GM12878 (cell line): Measurements from ENCODE around the gene SUFU. TPM values are rescaled to one million over a fixed set of nuclear protein-coding genes. Genes with fewer than 3 reads are reported as not detected.

Experiments used
- ATAC-seq: fragments of 200-7000 bp; cut with Tn5 transposase; 3 replicates; pipeline ENCODE4 v1.9.1; 2020; ENCODE audit warnings: mild to moderate bottlenecking, moderate library complexity
- BruUV-seq: library from RNA; stranded (reverse); fragments of 400-500 nt; replicated peaks from 2 replicates; lab custom pipeline; 2021; lab: Mats Ljungman, UMichigan
- CTCF ChIA-PET: fragments of 300-600 bp; sonication (Branson Sonifier 250); formaldehyde crosslinking; extraction: SDS; loops from one replicate; lab custom pipeline; 2021; ENCODE audit warnings: inconsistent platforms; lab: Yijun Ruan, JAX
- POLR2A ChIA-PET: fragments of 350-600 bp; formaldehyde crosslinking; extraction: SDS; loops from one replicate; lab custom pipeline; 2021; ENCODE audit warnings: inconsistent platforms; lab: Charles Lee
- RAD21 ChIA-PET: fragments of 300-600 bp; sonication (Branson Sonifier 250); formaldehyde crosslinking; loops from one replicate; lab custom pipeline; 2023; ENCODE audit warnings: antibody characterized with exemption; ENCODE audit not compliant: unreplicated experiment; lab: Charles Lee
- SMC1A ChIA-PET: fragments of 300-600 bp; sonication (Branson Sonifier 250); formaldehyde crosslinking; loops from one replicate; lab custom pipeline; 2023; ENCODE audit not compliant: unreplicated experiment, uncharacterized antibody; lab: Charles Lee
- DNase-seq: peaks from one replicate; pipeline ENCODE4 v3.0.0-alpha.2; 2011; ENCODE audit warnings: low read depth, low spot score
- FAIRE-seq: peaks from 3 replicates; lab custom pipeline; 2011; peaks lifted over from hg19 to GRCh38; lab: Jason Lieb, UNC
- H2AFZ ChIP-seq: 2 replicates; pipeline ENCODE4 v1.6.0; 2011; ENCODE audit warnings: low read depth, low read length, control low read depth; ENCODE audit not compliant: control insufficient read depth
- H3K27ac ChIP-seq: 2 replicates; pipeline ENCODE4 v1.5.1; 2011; ENCODE audit warnings: control low read depth; ENCODE audit not compliant: control insufficient read depth, insufficient read depth
- H3K27me3 ChIP-seq, 2 experiments: replicated peaks in 1 of 2; 2 replicates each; pipeline versions ENCODE4 v1.6.0 to v1.6.1; 2011; ENCODE audit warnings: low read length in 1 of 2; ENCODE audit not compliant: control insufficient read depth in 2 of 2, insufficient read depth in 2 of 2
- H3K36me3 ChIP-seq, 2 experiments: 2 replicates each; pipeline ENCODE4 v1.5.1; 2011; ENCODE audit warnings: low read length in 1 of 2; ENCODE audit not compliant: control insufficient read depth in 2 of 2, insufficient read depth in 2 of 2
- H3K4me1 ChIP-seq: 2 replicates; pipeline ENCODE4 v1.6.1; 2011; ENCODE audit warnings: mild to moderate bottlenecking, low read length, moderate library complexity, mixed read lengths; ENCODE audit not compliant: control insufficient read depth, insufficient read depth
- H3K4me2 ChIP-seq: 2 replicates; pipeline ENCODE4 v1.6.0; 2011; ENCODE audit warnings: control low read depth; ENCODE audit not compliant: control insufficient read depth, insufficient read depth
- H3K4me3 ChIP-seq: fragments of 200-600 bp; sonication (generic); 2 replicates; pipeline ENCODE4 v1.5.1; 2016
- H3K79me2 ChIP-seq: 2 replicates; pipeline ENCODE4 v1.6.0; 2011; ENCODE audit warnings: low read length; ENCODE audit not compliant: control insufficient read depth, insufficient read depth
- H3K9ac ChIP-seq: 2 replicates; pipeline ENCODE4 v1.8.0; 2011; ENCODE audit warnings: low read length, control low read depth, mixed read lengths; ENCODE audit not compliant: control insufficient read depth, insufficient read depth
- H3K9me3 ChIP-seq: replicated peaks from 3 replicates; pipeline ENCODE4 v1.5.1; 2011; ENCODE audit warnings: mild to moderate bottlenecking, low read length; ENCODE audit not compliant: control insufficient read depth, insufficient read depth
- H4K20me1 ChIP-seq: 2 replicates; pipeline ENCODE4 v1.6.0; 2011; ENCODE audit not compliant: control insufficient read depth, insufficient read depth
- CUX1 ChIP-seq: IDR thresholded peaks from 2 replicates; pipeline ENCODE4 v1.6.1; 2012; ENCODE audit warnings: improper control_type of control experiment, low read depth, low read length; ENCODE audit not compliant: insufficient replicate concordance
- KLF5 ChIP-seq: fragments of 450-650 bp; IDR thresholded peaks from 2 replicates; pipeline ENCODE4 v1.6.1; 2014; ENCODE audit warnings: mild to moderate bottlenecking; ENCODE audit not compliant: partially characterized antibody
- RAD21 ChIP-seq: IDR thresholded peaks from 2 replicates; pipeline ENCODE4 v1.6.1; 2011; ENCODE audit warnings: mild to moderate bottlenecking, low read depth, low read length, moderate library complexity; ENCODE audit not compliant: insufficient read depth
- RBBP5 ChIP-seq: fragments of 200-600 bp; sonication (generic); conservative IDR thresholded peaks from 2 replicates; pipeline ENCODE4 v1.6.1; 2016
- ZBTB40 ChIP-seq: fragments of 450-650 bp; IDR thresholded peaks from 2 replicates; pipeline ENCODE4 v1.6.1; 2016; ENCODE audit warnings: mild to moderate bottlenecking, moderate library complexity, borderline replicate concordance
- ZNF274 ChIP-seq: IDR thresholded peaks from one replicate; pipeline ENCODE4 v1.8.0; 2011; ENCODE audit not compliant: insufficient read length, insufficient read depth
- WGBS: methylation state at CpG from one replicate; pipeline ENCODE4 v1.1.6; 2016; ENCODE audit warnings: low lambda C conversion rate; ENCODE audit not compliant: insufficient replicate concordance, insufficient coverage; ENCODE audit errors: missing lambda C conversion rate; 5-methylcytosine and 5-hydroxymethylcytosine counted together
- in situ Hi-C: fragments of 300-500 bp; cut with MboI; formaldehyde crosslinking; loops from 9 replicates; pipeline ENCODE4 v1.14.3; 2018; ENCODE audit warnings: mixed read lengths
- intact Hi-C: fragments of 100-400 bp; cut with micrococcal nuclease; formaldehyde crosslinking; loops from one replicate; pipeline ENCODE4 v1.14.2; 2022; ENCODE audit not compliant: unreplicated experiment
- polyA plus RNA-seq, 11 experiments: library from polyadenylated mRNA; depleted of rRNA in 4 of 11; unstranded in 6 of 11; stranded (reverse) in 5 of 11; fragments of >200 nt; fragmentation: Nextera tagmentation in 4 of 11; fragmentation: Illumina TruSeq in 1 of 11; extraction: Ambion mirVana in 4 of 11; extraction: Trizol in 1 of 11; gene quantifications; 1 replicate in 1 of 11; 2 replicates in 10 of 11; pipeline versions ENCODE4 v1.2.1 to v1.2.3, GENCODE V29; 2011 to 2016; ENCODE audit warnings: inconsistent platforms in 2 of 11, missing spikeins in 2 of 11, low read depth in 1 of 11
- total RNA-seq, 4 experiments: library from RNA; depleted of rRNA in 3 of 4; stranded (reverse); fragments of >200 nt in 3 of 4; fragmentation: Illumina TruSeq in 1 of 4; extraction: Trizol in 1 of 4; gene quantifications; 2 replicates each; pipeline versions ENCODE4 v1.2.1 to v1.2.3, GENCODE V29; 2013 to 2021

Gene SUFU
- total and polyA plus RNA-seq, 10 of the 15 experiments (the other 5 are each of a cell fraction or from before 2014, with no cell fraction given): 0.68 to 7.7 (median 2.4) TPM

DNA sequence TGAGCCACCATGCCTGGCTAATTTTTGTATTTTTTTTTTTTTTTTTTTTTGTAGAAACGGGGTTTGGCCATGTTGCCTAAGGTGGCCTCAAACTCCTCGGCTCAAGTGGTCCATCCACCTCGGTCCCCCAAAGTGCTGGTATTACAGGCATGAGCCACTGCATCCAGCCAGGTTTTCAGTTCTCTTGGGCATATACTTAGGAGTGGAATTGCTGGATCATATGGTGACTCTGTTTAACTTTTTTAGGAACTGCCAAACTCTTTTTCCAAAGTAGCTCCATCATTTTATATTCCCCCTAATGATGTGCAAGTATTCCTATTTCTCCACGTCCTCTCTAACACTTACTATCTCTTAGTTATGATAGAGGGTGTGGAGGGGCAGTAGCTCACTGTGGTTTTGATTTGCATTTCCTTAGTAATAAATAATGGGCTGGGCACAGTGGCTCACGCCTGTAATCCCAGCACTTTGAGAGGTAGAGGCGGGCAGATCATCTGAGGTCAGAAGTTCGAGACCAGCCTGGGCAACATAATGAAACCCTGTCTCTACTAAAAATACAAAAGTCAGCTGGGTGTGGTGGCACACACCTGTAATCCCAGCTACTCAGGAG, 41.6 kb downstream of the SUFU start:
- Histone ChIP-seq H3K27me3 (no peaks in the 10 kb centered on the region), H3K9ac (no peak overlapping the region), H3K4me3 (no peak overlapping the region), H3K9me3 (no peaks in the 10 kb centered on the region), H4K20me1 (no peaks in the 10 kb centered on the region), H3K36me3 (no peaks in the 10 kb centered on the region; a peak in 1 of 4 replicates), H3K4me2 (no peak overlapping the region), H3K27ac (no peak overlapping the region), H2AFZ (no peak overlapping the region), H3K4me1 (no peaks in the 10 kb centered on the region; the same call in 1 of the 2 replicates), H3K79me2 (no peaks in the 10 kb centered on the region)
- ChIA-PET SMC1A (no interaction called here), CTCF (interaction anchor here (0.6 kb wide), 1 partner anchor 9 kb away, joined by 3 read pairs; no protein-coding TSS in a partner anchor), RAD21 (no interaction called here), POLR2A (no interaction called here)
- BruUV-seq: no TSS peak
- no peak for TF ChIP-seq ZNF274
- WGBS: 70% methylated on average over 6 of the region's 7 CpGs
- in situ Hi-C loops (no loop called here), intact Hi-C loops (no loop called here)
- no peak for ATAC-seq
- DNase-seq: no peak
- FAIRE-seq: no peak

- no TSS peak for BruUV-seq
- Histone ChIP-seq H3K27me3 (no peaks in the 10 kb centered on the region), H3K27ac (no peak overlapping the region), H3K36me3 (peaks cover 0 to 1% of the 10 kb centered on the region in 2 experiments; a peak in 1 of 4 replicates), H3K79me2 (no peaks in the 10 kb centered on the region), H3K4me1 (no peaks in the 10 kb centered on the region; the same call in 1 of the 2 replicates), H3K9ac (no peak overlapping the region), H3K4me2 (no peak overlapping the region), H3K4me3 (no peak overlapping the region), H2AFZ (no peak overlapping the region), H4K20me1 (no peaks in the 10 kb centered on the region), H3K9me3 (no peaks in the 10 kb centered on the region)
- CTCF ChIA-PET: no interaction called here
- no peak for FAIRE-seq
- in situ Hi-C loops: no loop called here
- RAD21 ChIA-PET: no interaction called here
- SMC1A ChIA-PET: no interaction called here
- POLR2A ChIA-PET: no interaction called here
- intact Hi-C loops: no loop called here
- WGBS: 79% methylated on average over 2 of the region's 2 CpGs
- DNase-seq: no peak
- ATAC-seq: no peak
- TF ChIP-seq ZBTB40: no peak
- TF ChIP-seq RAD21: no peak
- no peak for TF ChIP-seq KLF5
- TF ChIP-seq RBBP5: no peak
- TF ChIP-seq CUX1: no peak
Measured at GRCh38 chr10:102545997-102546396, 42.2 kb downstream of the SUFU start.
